Hepatocyte (in vitro differentiated cells): ENCODE measurements around the gene LRRFIP1. TPM values are rescaled to one million over a fixed set of nuclear protein-coding genes. Genes with fewer than 3 reads are reported as not detected.

Experiments used
- DNase-seq: peaks from one replicate; pipeline ENCODE4 v3.0.0-alpha.2; 2016; ENCODE audit warnings: low spot score
- H2AFZ ChIP-seq: fragments of 200-600 bp; sonication (generic); 2 replicates; pipeline ENCODE4 v1.6.0; 2016; ENCODE audit warnings: antibody characterized with exemption, mild to moderate bottlenecking
- H3K27ac ChIP-seq: fragments of 200-600 bp; sonication (generic); 2 replicates; pipeline ENCODE4 v1.5.1; 2016; ENCODE audit warnings: mild to moderate bottlenecking
- H3K27me3 ChIP-seq: fragments of 200-600 bp; sonication (generic); 2 replicates; pipeline ENCODE4 v1.6.1; 2016
- H3K36me3 ChIP-seq: fragments of 200-600 bp; sonication (generic); replicated peaks from 2 replicates; pipeline ENCODE4 v1.5.1; 2016; ENCODE audit warnings: low read depth; ENCODE audit not compliant: insufficient read depth
- H3K4me1 ChIP-seq: fragments of 200-600 bp; sonication (generic); 2 replicates; pipeline ENCODE4 v1.5.1; 2016; ENCODE audit warnings: mild to moderate bottlenecking, moderate library complexity; ENCODE audit not compliant: insufficient read depth
- H3K4me2 ChIP-seq: fragments of 200-600 bp; sonication (generic); 2 replicates; pipeline ENCODE4 v1.6.0; 2016
- H3K4me3 ChIP-seq: fragments of 200-600 bp; sonication (generic); 2 replicates; pipeline ENCODE4 v1.5.1; 2016; ENCODE audit warnings: mild to moderate bottlenecking
- H3K79me2 ChIP-seq: fragments of 200-600 bp; sonication (generic); 2 replicates; pipeline ENCODE4 v1.6.0; 2017; ENCODE audit warnings: mild to moderate bottlenecking
- H3K9me2 ChIP-seq: fragments of 200-600 bp; sonication (generic); replicated peaks from 2 replicates; pipeline ENCODE4 v1.6.0; 2017; ENCODE audit warnings: mild to moderate bottlenecking; ENCODE audit not compliant: insufficient read depth
- H3K9me3 ChIP-seq: fragments of 200-600 bp; sonication (generic); 2 replicates; pipeline ENCODE4 v1.5.1; 2016; ENCODE audit warnings: low read depth, mild to moderate bottlenecking
- H4K20me1 ChIP-seq: fragments of 200-600 bp; sonication (generic); 2 replicates; pipeline ENCODE4 v1.6.0; 2016; ENCODE audit warnings: mild to moderate bottlenecking; ENCODE audit not compliant: insufficient read depth, poor library complexity, severe bottlenecking
- CTCF ChIP-seq: fragments of 200-600 bp; sonication (generic); IDR thresholded peaks from 2 replicates; pipeline ENCODE4 v1.5.1; 2016; ENCODE audit warnings: antibody characterized with exemption, mild to moderate bottlenecking; ENCODE audit not compliant: poor library complexity
- EZH2 ChIP-seq: fragments of 200-600 bp; sonication (generic); IDR thresholded peaks from 2 replicates; pipeline ENCODE4 v1.6.1; 2016; ENCODE audit warnings: antibody characterized with exemption, mild to moderate bottlenecking, borderline replicate concordance
- EZH2phosphoT487 ChIP-seq: fragments of 200-600 bp; sonication (generic); IDR thresholded peaks from one replicate; pipeline ENCODE4 v1.6.1; 2018; ENCODE audit warnings: antibody characterized with exemption, mild to moderate bottlenecking, low read depth, moderate library complexity; ENCODE audit not compliant: unreplicated experiment, severe bottlenecking
- WGBS: methylation state at CpG from one replicate; pipeline ENCODE4 v1.1.6; 2016; ENCODE audit warnings: low lambda C conversion rate; ENCODE audit errors: missing lambda C conversion rate; 5-methylcytosine and 5-hydroxymethylcytosine counted together
- polyA plus RNA-seq: library from polyadenylated mRNA; unstranded; fragments of >200 nt; fragmentation: Nextera tagmentation; extraction: Ambion mirVana; gene quantifications from 2 replicates; pipeline ENCODE4 v1.2.1, GENCODE V29; 2016
- total RNA-seq: library from RNA; depleted of rRNA; stranded (reverse); fragments of >200 nt; gene quantifications from 2 replicates; pipeline ENCODE4 v1.2.3, GENCODE V29; 2014

LRRFIP1 gene
- total and polyA plus RNA-seq, 2 experiments from 2014 or later = 42.7 to 64.1 TPM

- Histone ChIP-seq H3K79me2 (peaks cover 72% of the 10 kb centered on the region), H3K9me3 (no peaks in the 10 kb centered on the region), H4K20me1 (peaks cover 4% of the 10 kb centered on the region), H3K36me3 (no peaks in the 10 kb centered on the region), H2AFZ (no peak overlapping the region), H3K27me3 (no peaks in the 10 kb centered on the region), H3K9me2 (no peaks in the 10 kb centered on the region), H3K4me3 (no peak overlapping the region), H3K4me2 (no peak overlapping the region), H3K4me1 (peaks cover 37% of the 10 kb centered on the region), H3K27ac (no peak overlapping the region)
- WGBS = 83% methylated on average over 25 of the region's 25 CpGs
- TF ChIP-seq EZH2phosphoT487 (no peak), EZH2 (no peak), CTCF (no peak)
- no peak for DNase-seq
Measured at GRCh38 chr2:237734905-237735623, 107.7 kb downstream of the LRRFIP1 start.

- DNase-seq = no peak
- H3K4me3 ChIP-seq = no peak overlapping the region
- peaks cover 4% of the 10 kb centered on the region for H4K20me1 ChIP-seq
- H3K9me2 ChIP-seq = no peaks in the 10 kb centered on the region
- H3K4me2 ChIP-seq = no peak overlapping the region
- TF ChIP-seq CTCF = peak; percentile 10
- TF ChIP-seq EZH2 = no peak
- no peaks in the 10 kb centered on the region for H3K9me3 ChIP-seq
- WGBS = 76% methylated on average over 8 of the region's 8 CpGs
- no peak overlapping the region for H3K27ac ChIP-seq
- H3K36me3 ChIP-seq = no peaks in the 10 kb centered on the region
- peaks cover 37% of the 10 kb centered on the region for H3K4me1 ChIP-seq
- peaks cover 69% of the 10 kb centered on the region for H3K79me2 ChIP-seq
- no peaks in the 10 kb centered on the region for H3K27me3 ChIP-seq
- H2AFZ ChIP-seq = no peak overlapping the region
Measured at GRCh38 chr2:237735798-237736197, 108.4 kb downstream of the LRRFIP1 start.

DNA sequence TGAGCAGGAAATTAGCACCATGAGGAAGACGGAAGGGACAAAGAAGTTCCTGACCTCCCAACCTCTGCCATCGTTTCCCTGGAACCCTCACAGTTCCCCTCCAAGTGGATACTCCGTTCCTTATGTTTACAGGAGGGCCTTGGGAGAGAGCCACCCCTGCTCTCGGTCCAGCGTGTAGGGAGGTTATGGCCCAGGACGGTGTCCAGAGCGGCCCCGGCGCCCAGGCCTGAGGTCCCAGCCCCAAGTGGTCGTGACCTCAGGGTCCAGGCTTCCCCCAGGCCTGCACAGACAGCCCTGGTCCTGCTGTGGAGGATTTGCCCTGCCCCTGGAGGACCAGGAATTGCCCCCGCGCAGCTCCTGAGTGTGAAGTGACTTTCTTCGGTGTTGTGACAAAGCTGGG, 109.4 kb downstream of the LRRFIP1 start:
- no peak for TF ChIP-seq EZH2
- no peak for TF ChIP-seq CTCF
- no peak for TF ChIP-seq EZH2phosphoT487
- no peak overlapping the region for H2AFZ ChIP-seq
- H3K27me3 ChIP-seq = no peaks in the 10 kb centered on the region
- no peaks in the 10 kb centered on the region for H3K36me3 ChIP-seq
- no peak overlapping the region for H3K27ac ChIP-seq
- no peaks in the 10 kb centered on the region for H3K9me2 ChIP-seq
- no peak for DNase-seq
- H3K4me3 ChIP-seq = no peak overlapping the region
- no peak overlapping the region for H3K4me2 ChIP-seq
- peaks cover 4% of the 10 kb centered on the region for H4K20me1 ChIP-seq
- whole genome bisulfite sequencing = 92% methylated on average over 13 of the region's 13 CpGs
- no peaks in the 10 kb centered on the region for H3K9me3 ChIP-seq
- H3K4me1 ChIP-seq = peaks cover 39% of the 10 kb centered on the region
- H3K79me2 ChIP-seq = peaks cover 64% of the 10 kb centered on the region
